Neural progenitor cell (in vitro differentiated cells): ENCODE data around the gene ARSB. TPM values are rescaled to one million over a fixed set of nuclear protein-coding genes. Genes with fewer than 3 reads are reported as not detected.
"Not testable (repeated sequence)": the region's sequence is repeated elsewhere in the genome, so short reads cannot be mapped to it uniquely, and the experiment has no call there.

Experiments used
- DNase-seq: peaks from one replicate; pipeline ENCODE4 v3.0.0-alpha.2; 2016; ENCODE audit warnings: low spot score
- H2AFZ ChIP-seq: fragments of 200-600 bp; sonication (generic); replicated peaks from 2 replicates; pipeline ENCODE4 v1.6.1; 2016; ENCODE audit warnings: antibody characterized with exemption
- H3F3A ChIP-seq: fragments of 200-600 bp; sonication (generic); 2 replicates; pipeline ENCODE4 v1.6.1; 2016; ENCODE audit warnings: antibody characterized with exemption, low read depth
- H3K27ac ChIP-seq: fragments of 200-600 bp; sonication (generic); 2 replicates; pipeline ENCODE4 v1.5.1; 2016; ENCODE audit warnings: mild to moderate bottlenecking
- H3K27me3 ChIP-seq: fragments of 200-600 bp; sonication (generic); 2 replicates; pipeline ENCODE4 v1.6.1; 2016; ENCODE audit warnings: mild to moderate bottlenecking, moderate library complexity
- H3K36me3 ChIP-seq: fragments of 200-600 bp; sonication (generic); 2 replicates; pipeline ENCODE4 v1.5.1; 2016
- H3K4me1 ChIP-seq: fragments of 200-600 bp; sonication (generic); 2 replicates; pipeline ENCODE4 v1.6.1; 2016; ENCODE audit warnings: mixed run types
- H3K4me2 ChIP-seq: fragments of 200-600 bp; sonication (generic); 2 replicates; pipeline ENCODE4 v1.6.1; 2016
- H3K4me3 ChIP-seq: fragments of 200-600 bp; sonication (generic); 2 replicates; pipeline ENCODE4 v1.5.1; 2016
- H3K79me2 ChIP-seq: fragments of 200-600 bp; sonication (generic); 2 replicates; pipeline ENCODE4 v1.6.1; 2016; ENCODE audit warnings: low read depth
- H3K9ac ChIP-seq: fragments of 200-600 bp; sonication (generic); 2 replicates; pipeline ENCODE4 v1.6.1; 2016
- H3K9me3 ChIP-seq: fragments of 200-600 bp; sonication (generic); 2 replicates; pipeline ENCODE4 v1.5.1; 2016; ENCODE audit warnings: low read depth
- H4K20me1 ChIP-seq: fragments of 200-600 bp; sonication (generic); 2 replicates; pipeline ENCODE4 v1.6.1; 2016; ENCODE audit warnings: low read depth
- H3K27ac Mint-ChIP-seq: 3 replicates; pipeline ENCODE4 v1.8.0; 2021; ENCODE audit warnings: mixed read lengths
- H3K27me3 Mint-ChIP-seq: 2 replicates; pipeline ENCODE4 v1.8.0; 2022; ENCODE audit warnings: low read depth, mild to moderate bottlenecking, inconsistent platforms, moderate library complexity, mixed read lengths; ENCODE audit not compliant: insufficient read depth
- H3K36me3 Mint-ChIP-seq: 3 replicates; pipeline ENCODE4 v1.8.0; 2021; ENCODE audit warnings: mixed read lengths
- H3K4me1 Mint-ChIP-seq: 3 replicates; pipeline ENCODE4 v1.8.0; 2021; ENCODE audit warnings: mixed read lengths
- H3K4me3 Mint-ChIP-seq: 3 replicates; pipeline ENCODE4 v1.8.0; 2021; ENCODE audit warnings: mild to moderate bottlenecking, moderate library complexity, mixed read lengths
- H3K9me3 Mint-ChIP-seq: 3 replicates; pipeline ENCODE4 v1.8.0; 2020; ENCODE audit warnings: mixed read lengths
- EZH2 ChIP-seq: fragments of 200-600 bp; sonication (generic); IDR thresholded peaks from 2 replicates; pipeline ENCODE4 v1.6.1; 2017; ENCODE audit warnings: antibody characterized with exemption, mild to moderate bottlenecking, moderate library complexity
- EZH2phosphoT487 ChIP-seq: fragments of 200-600 bp; sonication (generic); IDR thresholded peaks from 2 replicates; pipeline ENCODE4 v1.6.1; 2017; ENCODE audit warnings: antibody characterized with exemption
- total RNA-seq: library from RNA; depleted of rRNA; stranded (reverse); fragments of >200 nt; gene quantifications from 2 replicates; pipeline ENCODE4 v1.2.3, GENCODE V29; 2015; ENCODE audit warnings: low replicate concordance
- TF ChIP-seq, protein P1 (sequence below): fragments of 200-600 bp; sonication (generic); IDR thresholded peaks from 2 replicates; pipeline ENCODE4 v1.5.1; 2017; ENCODE audit warnings: antibody characterized with exemption, mild to moderate bottlenecking

The ARSB gene
- total RNA-seq, 1 donor from 2014 or later, result 15.3 TPM

DNA sequence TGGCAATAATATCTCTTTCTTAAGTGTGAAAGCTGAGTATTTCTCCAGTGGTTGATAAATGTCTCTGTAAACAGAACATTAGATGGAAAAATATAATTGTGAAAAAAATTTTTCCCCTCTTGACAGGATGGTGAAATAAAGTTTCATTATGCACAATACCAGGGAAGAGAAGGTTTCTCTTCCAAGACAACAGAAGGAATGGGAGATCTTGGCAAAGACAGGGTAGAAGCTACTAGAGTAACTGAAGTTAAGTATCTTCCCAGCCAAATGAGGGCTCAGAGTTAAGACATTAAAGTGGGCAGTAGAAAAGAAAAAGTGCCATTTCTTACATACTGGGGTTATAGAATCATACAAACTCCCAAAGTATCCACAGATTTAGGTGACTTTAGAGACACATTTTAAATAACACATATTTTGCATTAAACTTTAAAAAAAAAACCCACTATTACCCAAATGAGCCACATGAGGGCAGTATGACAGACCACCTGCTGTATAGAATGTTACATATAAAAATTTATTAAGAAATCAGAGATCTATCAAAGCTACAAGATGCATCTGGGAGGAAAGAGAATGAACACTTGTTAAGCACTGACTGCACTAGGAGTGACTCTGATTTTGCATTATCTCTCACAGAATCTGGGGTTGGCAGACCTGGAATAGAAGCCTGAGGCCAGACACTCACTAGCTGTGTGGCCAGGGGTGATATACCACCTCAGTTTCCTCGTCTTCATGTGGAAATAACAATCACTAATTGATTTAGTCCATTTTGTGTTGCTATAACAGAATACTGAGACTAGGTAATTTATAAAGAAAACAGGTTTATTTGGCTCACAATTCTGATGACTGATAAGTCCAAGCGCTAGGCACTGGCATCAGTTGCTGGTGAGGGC, 98.5 kb downstream of the ARSB start:
- H3K36me3 Mint-ChIP-seq, result peaks cover 10% of the 10 kb centered on the region
- H2AFZ ChIP-seq, result no peak overlapping the region
- peaks cover 11% of the 10 kb centered on the region for H3K4me1 ChIP-seq
- no peak overlapping the region for H3K27ac ChIP-seq
- DNase-seq, result no peak
- H3K9me3 Mint-ChIP-seq, result no peaks in the 10 kb centered on the region
- no peak overlapping the region for H3K9ac ChIP-seq
- no peaks in the 10 kb centered on the region for H3K36me3 ChIP-seq
- no peaks in the 10 kb centered on the region for H3K79me2 ChIP-seq
- H3K27me3 Mint-ChIP-seq, result peaks cover 2% of the 10 kb centered on the region
- peaks cover 2% of the 10 kb centered on the region for H3K4me1 Mint-ChIP-seq
- TF ChIP-seq, protein P1, sequence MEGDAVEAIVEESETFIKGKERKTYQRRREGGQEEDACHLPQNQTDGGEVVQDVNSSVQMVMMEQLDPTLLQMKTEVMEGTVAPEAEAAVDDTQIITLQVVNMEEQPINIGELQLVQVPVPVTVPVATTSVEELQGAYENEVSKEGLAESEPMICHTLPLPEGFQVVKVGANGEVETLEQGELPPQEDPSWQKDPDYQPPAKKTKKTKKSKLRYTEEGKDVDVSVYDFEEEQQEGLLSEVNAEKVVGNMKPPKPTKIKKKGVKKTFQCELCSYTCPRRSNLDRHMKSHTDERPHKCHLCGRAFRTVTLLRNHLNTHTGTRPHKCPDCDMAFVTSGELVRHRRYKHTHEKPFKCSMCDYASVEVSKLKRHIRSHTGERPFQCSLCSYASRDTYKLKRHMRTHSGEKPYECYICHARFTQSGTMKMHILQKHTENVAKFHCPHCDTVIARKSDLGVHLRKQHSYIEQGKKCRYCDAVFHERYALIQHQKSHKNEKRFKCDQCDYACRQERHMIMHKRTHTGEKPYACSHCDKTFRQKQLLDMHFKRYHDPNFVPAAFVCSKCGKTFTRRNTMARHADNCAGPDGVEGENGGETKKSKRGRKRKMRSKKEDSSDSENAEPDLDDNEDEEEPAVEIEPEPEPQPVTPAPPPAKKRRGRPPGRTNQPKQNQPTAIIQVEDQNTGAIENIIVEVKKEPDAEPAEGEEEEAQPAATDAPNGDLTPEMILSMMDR, result peak; percentile 62
- TF ChIP-seq EZH2 (no peak), EZH2phosphoT487 (no peak)
- H3F3A ChIP-seq, result no peaks in the 10 kb centered on the region
- H4K20me1 ChIP-seq, result no peaks in the 10 kb centered on the region
- H3K4me2 ChIP-seq, result no peak overlapping the region
- no peaks in the 10 kb centered on the region for H3K9me3 ChIP-seq
- no peak overlapping the region for H3K27ac Mint-ChIP-seq
- H3K27me3 ChIP-seq, result no peaks in the 10 kb centered on the region
- H3K4me3 Mint-ChIP-seq, result no peak overlapping the region
- H3K4me3 ChIP-seq, result no peak overlapping the region

DNA sequence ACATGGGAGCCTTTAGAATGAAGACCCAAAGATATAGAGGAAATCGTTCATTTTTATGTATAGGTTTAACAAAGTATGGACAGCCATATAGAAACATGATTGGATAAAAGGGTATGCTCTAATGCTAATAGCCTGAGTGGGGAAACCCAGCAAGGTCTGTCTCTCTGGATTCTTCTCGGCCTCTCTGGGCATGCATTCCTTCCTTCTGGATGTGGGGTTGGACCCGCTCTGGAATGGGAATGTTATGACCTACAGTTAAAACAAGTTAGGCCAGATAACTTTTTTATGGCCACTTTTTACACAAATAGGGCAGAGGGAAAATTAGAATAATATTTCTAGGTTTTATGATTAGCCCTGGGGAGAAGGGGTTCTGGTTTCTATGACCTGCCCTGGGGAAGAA, 103.2 kb downstream of the ARSB start:
- H3K27me3 Mint-ChIP-seq, result no peaks in the 10 kb centered on the region
- no peak for TF ChIP-seq EZH2
- TF ChIP-seq, protein P1, result no peak
- TF ChIP-seq EZH2phosphoT487, result no peak
- H3K9me3 Mint-ChIP-seq, result no peaks in the 10 kb centered on the region
- H3K27ac Mint-ChIP-seq, result no peak overlapping the region
- no peak overlapping the region for H3K4me2 ChIP-seq
- H3K27ac ChIP-seq, result no peak overlapping the region
- H3K9me3 ChIP-seq, result no peaks in the 10 kb centered on the region
- DNase-seq, result no peak
- no peaks in the 10 kb centered on the region for H3K79me2 ChIP-seq
- no peaks in the 10 kb centered on the region for H3K27me3 ChIP-seq
- H3K36me3 Mint-ChIP-seq, result peaks cover 10% of the 10 kb centered on the region
- no peak overlapping the region for H2AFZ ChIP-seq
- H3K36me3 ChIP-seq, result no peaks in the 10 kb centered on the region
- no peaks in the 10 kb centered on the region for H4K20me1 ChIP-seq
- peaks cover 12% of the 10 kb centered on the region for H3K4me1 ChIP-seq
- H3K4me3 ChIP-seq, result no peak overlapping the region
- H3F3A ChIP-seq, result peaks cover 2% of the 10 kb centered on the region
- no peak overlapping the region for H3K4me3 Mint-ChIP-seq
- H3K4me1 Mint-ChIP-seq, result peaks cover 2% of the 10 kb centered on the region
- H3K9ac ChIP-seq, result no peak overlapping the region

DNA sequence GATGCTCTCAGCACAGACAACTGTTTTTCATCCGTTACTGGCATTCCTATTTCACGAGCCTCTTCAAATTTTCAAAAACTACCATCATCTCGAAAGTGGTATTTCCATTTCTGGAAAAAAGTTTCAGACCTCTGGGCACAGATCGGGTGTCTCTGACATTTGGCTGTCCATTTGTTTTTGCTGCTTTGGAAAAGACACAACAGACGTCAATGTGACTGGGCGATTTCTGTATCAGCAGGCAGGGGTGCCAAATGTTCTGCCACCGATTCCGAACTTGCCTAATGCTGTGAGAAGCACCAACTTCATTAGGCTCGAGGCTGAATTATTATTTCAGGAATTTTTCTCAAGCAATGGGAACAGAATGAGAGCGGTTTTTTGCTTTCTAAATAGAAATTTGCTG, 105.6 kb downstream of the ARSB start:
- DNase-seq, result no peak
- no peak overlapping the region for H3K4me3 Mint-ChIP-seq
- H3K4me2 ChIP-seq, result no peak overlapping the region

DNA sequence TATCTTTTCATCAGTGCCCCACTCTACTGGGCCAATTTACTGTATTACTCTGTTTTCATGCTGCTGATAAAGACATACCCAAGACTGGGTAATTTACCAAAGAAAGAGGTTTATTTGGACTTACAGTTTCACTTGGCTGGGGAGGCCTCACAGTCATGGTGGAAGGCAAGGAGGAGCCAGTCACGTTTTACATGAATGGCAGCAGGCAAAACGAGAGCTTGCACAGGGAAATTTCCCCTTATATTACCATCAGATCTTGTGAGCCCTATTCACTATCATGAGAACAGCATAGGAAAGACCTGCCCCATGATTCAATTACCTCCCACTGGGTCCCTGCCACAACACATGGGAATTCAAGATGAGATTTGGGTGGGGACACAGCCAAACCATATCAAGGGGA, 119.0 kb downstream of the ARSB start:
- H3K36me3 ChIP-seq, H2AFZ ChIP-seq, H3K36me3 Mint-ChIP-seq, H4K20me1 ChIP-seq, H3K79me2 ChIP-seq, H3K27me3 ChIP-seq, H3K27me3 Mint-ChIP-seq, H3K4me3 Mint-ChIP-seq, H3K4me2 ChIP-seq, H3F3A ChIP-seq, H3K4me3 ChIP-seq, H3K27ac Mint-ChIP-seq, H3K9me3 ChIP-seq, H3K4me1 ChIP-seq, H3K4me1 Mint-ChIP-seq, H3K27ac ChIP-seq, DNase-seq, H3K9ac ChIP-seq: not testable (repeated sequence)
- H3K9me3 Mint-ChIP-seq, result peaks cover 24% of the 10 kb centered on the region

More for the DNA sequence above, 105.6 kb downstream of the ARSB start:
- Mint-ChIP-seq H3K27me3 (no peaks in the 10 kb centered on the region), H3K9me3 (no peaks in the 10 kb centered on the region), H3K27ac (no peak overlapping the region), H3K4me1 (no peaks in the 10 kb centered on the region), H3K36me3 (no peaks in the 10 kb centered on the region)
- no peaks in the 10 kb centered on the region for H3K27me3 ChIP-seq
- no peak overlapping the region for H2AFZ ChIP-seq
- no peaks in the 10 kb centered on the region for H3K9me3 ChIP-seq
- H3K4me3 ChIP-seq, result no peak overlapping the region
- H3K27ac ChIP-seq, result no peak overlapping the region
- peaks cover 5% of the 10 kb centered on the region for H3F3A ChIP-seq
- TF ChIP-seq EZH2 (no peak), EZH2phosphoT487 (no peak)
- TF ChIP-seq, protein P1, result no peak
- no peaks in the 10 kb centered on the region for H4K20me1 ChIP-seq
- no peaks in the 10 kb centered on the region for H3K36me3 ChIP-seq
- H3K4me1 ChIP-seq, result peaks cover 6% of the 10 kb centered on the region
- H3K9ac ChIP-seq, result no peak overlapping the region
- H3K79me2 ChIP-seq, result no peaks in the 10 kb centered on the region
